DND-41 (cell line): ENCODE results near the gene PREX1.

Experiments used
- EZH2 ChIP-seq: IDR thresholded peaks from 3 replicates; pipeline ENCODE4 v1.6.1; 2012; ENCODE audit warnings: borderline replicate concordance, low read depth, mild to moderate bottlenecking, moderate library complexity, low read length, inconsistent platforms; ENCODE audit not compliant: severe bottlenecking
- TF ChIP-seq, protein P1 (sequence below): IDR thresholded peaks from 2 replicates; pipeline ENCODE4 v1.5.1; 2012; ENCODE audit warnings: borderline replicate concordance, low read length, moderate library complexity, mild to moderate bottlenecking; ENCODE audit not compliant: poor library complexity, severe bottlenecking; ENCODE audit errors: extremely low read depth

DNA sequence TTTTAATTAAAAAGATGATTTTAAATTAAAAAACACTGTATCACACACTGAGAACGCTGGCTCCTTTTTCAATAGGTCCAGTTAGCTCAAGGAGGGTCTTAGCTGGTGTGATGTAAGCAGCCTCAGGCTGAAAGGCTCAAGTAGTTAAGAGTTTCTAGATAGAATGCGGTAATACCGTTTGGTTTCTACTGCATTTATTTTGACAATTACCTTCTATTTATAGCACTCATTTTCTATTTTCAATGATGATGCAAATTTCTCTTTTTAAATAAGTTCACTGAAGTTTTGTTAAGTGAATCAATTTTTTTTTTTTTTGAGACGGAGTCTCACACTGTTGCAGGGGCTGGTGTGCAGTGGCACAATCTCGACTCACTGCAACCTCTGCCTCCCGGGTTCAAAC is 87.1 kb downstream of the PREX1 start:
- TF ChIP-seq, protein P1, sequence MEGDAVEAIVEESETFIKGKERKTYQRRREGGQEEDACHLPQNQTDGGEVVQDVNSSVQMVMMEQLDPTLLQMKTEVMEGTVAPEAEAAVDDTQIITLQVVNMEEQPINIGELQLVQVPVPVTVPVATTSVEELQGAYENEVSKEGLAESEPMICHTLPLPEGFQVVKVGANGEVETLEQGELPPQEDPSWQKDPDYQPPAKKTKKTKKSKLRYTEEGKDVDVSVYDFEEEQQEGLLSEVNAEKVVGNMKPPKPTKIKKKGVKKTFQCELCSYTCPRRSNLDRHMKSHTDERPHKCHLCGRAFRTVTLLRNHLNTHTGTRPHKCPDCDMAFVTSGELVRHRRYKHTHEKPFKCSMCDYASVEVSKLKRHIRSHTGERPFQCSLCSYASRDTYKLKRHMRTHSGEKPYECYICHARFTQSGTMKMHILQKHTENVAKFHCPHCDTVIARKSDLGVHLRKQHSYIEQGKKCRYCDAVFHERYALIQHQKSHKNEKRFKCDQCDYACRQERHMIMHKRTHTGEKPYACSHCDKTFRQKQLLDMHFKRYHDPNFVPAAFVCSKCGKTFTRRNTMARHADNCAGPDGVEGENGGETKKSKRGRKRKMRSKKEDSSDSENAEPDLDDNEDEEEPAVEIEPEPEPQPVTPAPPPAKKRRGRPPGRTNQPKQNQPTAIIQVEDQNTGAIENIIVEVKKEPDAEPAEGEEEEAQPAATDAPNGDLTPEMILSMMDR: no peak
- no peak for TF ChIP-seq EZH2
